ENCODE data around the gene GOLGA8A. TPM values are rescaled to one million over a fixed set of nuclear protein-coding genes. Genes with fewer than 3 reads are reported as not detected.

The GOLGA8A gene
- total and polyA plus RNA-seq, 4 donors, result 7.8 to 87.2 (median 47.6) TPM

Other genes starting within 250 kb of the GOLGA8A start
- gene KATNBL1, start 227.7 kb downstream of the GOLGA8A start, total RNA-seq, result 100 to 1,000 TPM in 1 of 2 donors, 10 to 100 TPM in 1; 40.3 to 112 TPM
- gene KATNBL1, start 227.7 kb downstream of the GOLGA8A start, polyA plus RNA-seq, result 10 to 100 TPM; 25.7 to 33.6 TPM
- 100 to 1,000 TPM; 105 to 117 TPM for gene EMC4, start 212.8 kb downstream of the GOLGA8A start, total RNA-seq
- gene EMC4, start 212.8 kb downstream of the GOLGA8A start, polyA plus RNA-seq, result 100 to 1,000 TPM; 123 to 183 TPM
- 10 to 100 TPM; 32.5 to 58.4 TPM for gene SLC12A6, start 100.0 kb downstream of the GOLGA8A start, total RNA-seq
- 10 to 100 TPM in 1 of 2 donors, 1 to 10 TPM in 1; 7.6 to 22.9 TPM for gene SLC12A6, start 100.0 kb downstream of the GOLGA8A start, polyA plus RNA-seq
- gene NOP10, start 94.7 kb downstream of the GOLGA8A start, total RNA-seq, result 100 to 1,000 TPM; 103 to 136 TPM
- gene NOP10, start 94.7 kb downstream of the GOLGA8A start, polyA plus RNA-seq, result 100 to 1,000 TPM; 329 to 509 TPM
- not detected for gene NUTM1, start 94.5 kb downstream of the GOLGA8A start, total RNA-seq
- gene NUTM1, start 94.5 kb downstream of the GOLGA8A start, polyA plus RNA-seq, result under 1 TPM in 1 of 2 donors, not detected in 1; 0.02 TPM
- gene LPCAT4, start 70.6 kb downstream of the GOLGA8A start, total RNA-seq, result 10 to 100 TPM; 12.7 to 30.3 TPM
- 10 to 100 TPM; 14.3 to 26.1 TPM for gene LPCAT4, start 70.6 kb downstream of the GOLGA8A start, polyA plus RNA-seq
- gene GOLGA8B, start 145.8 kb upstream of the GOLGA8A start, total RNA-seq, result 10 to 100 TPM; 64.1 to 69.9 TPM
- gene GOLGA8B, start 145.8 kb upstream of the GOLGA8A start, polyA plus RNA-seq, result 10 to 100 TPM in 1 of 2 donors, 1 to 10 TPM in 1; 5.9 to 92.3 TPM

All from lung (tissue), 4 donors.